Colon (tissue), 2 donors: Measurements from ENCODE around the gene NCBP3.
"Not testable (repeated sequence)": the region's sequence is repeated elsewhere in the genome, so short reads cannot be mapped to it uniquely, and the experiment has no call there.

Source experiments
- FAIRE-seq: peaks from 2 replicates; lab custom pipeline; 2012; peaks lifted over from hg19 to GRCh38; lab: Jason Lieb, UNC
- donor health status: control.
- donor health status: control.

Gene NCBP3

GRCh38 chr17:3810019-3810418, 36.0 kb downstream of the NCBP3 start:
- no peak for FAIRE-seq

GRCh38 chr17:3809135-3809534, 36.9 kb downstream of the NCBP3 start:
- no peak for FAIRE-seq

GRCh38 chr17:3808701-3809100, 37.3 kb downstream of the NCBP3 start:
- no peak for FAIRE-seq

- FAIRE-seq = no peak
Measured at GRCh38 chr17:3805581-3805980, 40.5 kb downstream of the NCBP3 start.

GRCh38 chr17:3804503-3804931, 41.5 kb downstream of the NCBP3 start:
- no peak for FAIRE-seq

GRCh38 chr17:3803308-3803640, 42.8 kb downstream of the NCBP3 start:
- no peak for FAIRE-seq

- no peak for FAIRE-seq
Measured at GRCh38 chr17:3802461-3803307, 43.4 kb downstream of the NCBP3 start.

GRCh38 chr17:3801792-3802191, 44.3 kb downstream of the NCBP3 start:
- no peak for FAIRE-seq

GRCh38 chr17:3801347-3801746, 44.7 kb downstream of the NCBP3 start:
- FAIRE-seq = no peak

- FAIRE-seq = no peak
Measured at GRCh38 chr17:3800362-3801271, 45.4 kb downstream of the NCBP3 start, which contains the start of gene ITGAE. TSS of gene ITGAE (minus strand) at chr17:3801188. CDS start at chr17:3801144, 44 bp downstream.

- FAIRE-seq = no peak
Measured at GRCh38 chr17:3799181-3799945, 46.7 kb downstream of the NCBP3 start.

GRCh38 chr17:3798273-3799180, 47.5 kb downstream of the NCBP3 start:
- no peak for FAIRE-seq

GRCh38 chr17:3796822-3797170, 49.2 kb downstream of the NCBP3 start:
- no peak for FAIRE-seq

- no peak for FAIRE-seq
Measured at GRCh38 chr17:3796110-3796821, 49.8 kb downstream of the NCBP3 start.

- no peak for FAIRE-seq
Measured at GRCh38 chr17:3795390-3796102, 50.5 kb downstream of the NCBP3 start.

GRCh38 chr17:3794557-3795389, 51.3 kb downstream of the NCBP3 start:
- FAIRE-seq = no peak

- not testable (repeated sequence) for FAIRE-seq
Measured at GRCh38 chr17:3794152-3794551, 51.9 kb downstream of the NCBP3 start.

GRCh38 chr17:3793258-3793657, 52.8 kb downstream of the NCBP3 start:
- not testable (repeated sequence) for FAIRE-seq

- FAIRE-seq = no peak
Measured at GRCh38 chr17:3792481-3792880, 53.6 kb downstream of the NCBP3 start.
